GM21526 (cell line): Measurements from ENCODE around the gene NRBF2.
"Not testable (repeated sequence)": the region's sequence is repeated elsewhere in the genome, so short reads cannot be mapped to it uniquely, and the experiment has no call there.

Experiments used
- ATAC-seq: cut with Tn5 transposase; IDR thresholded peaks from one replicate; pipeline ENCODE4 v1.9.1; 2021; ENCODE audit warnings: moderate library complexity; ENCODE audit not compliant: unreplicated experiment, low FRiP score

NRBF2 gene

GRCh38 chr10:63116452-63117072 is 16.6 kb upstream of the NRBF2 start:
- no peak for ATAC-seq

GRCh38 chr10:63119041-63119440 is 14.1 kb upstream of the NRBF2 start:
- no peak for ATAC-seq

- no peak for ATAC-seq
Measured at GRCh38 chr10:63120554-63120953, 12.6 kb upstream of the NRBF2 start.

- no peak for ATAC-seq
Measured at GRCh38 chr10:63123727-63124362, 9.3 kb upstream of the NRBF2 start.

- no peak for ATAC-seq
Measured at GRCh38 chr10:63125459-63125858, 7.7 kb upstream of the NRBF2 start.

- ATAC-seq: no peak
Measured at GRCh38 chr10:63128443-63128842, 4.7 kb upstream of the NRBF2 start.

GRCh38 chr10:63129888-63130287 is 3.2 kb upstream of the NRBF2 start:
- no peak for ATAC-seq

GRCh38 chr10:63132651-63133055 is 475 bp upstream of the NRBF2 start:
- no peak for ATAC-seq

GRCh38 chr10:63133821-63134557 is 861 bp downstream of the NRBF2 start:
- ATAC-seq: no peak

GRCh38 chr10:63137306-63137705 is 4.2 kb downstream of the NRBF2 start:
- no peak for ATAC-seq

- ATAC-seq: no peak
Measured at GRCh38 chr10:63140077-63140476, 6.9 kb downstream of the NRBF2 start.

GRCh38 chr10:63142136-63142535 is 9.0 kb downstream of the NRBF2 start:
- no peak for ATAC-seq

GRCh38 chr10:63143987-63144386 is 10.9 kb downstream of the NRBF2 start:
- ATAC-seq: no peak

- ATAC-seq: no peak
Measured at GRCh38 chr10:63145782-63146181, 12.7 kb downstream of the NRBF2 start.

GRCh38 chr10:63146503-63146902 is 13.4 kb downstream of the NRBF2 start:
- ATAC-seq: no peak

GRCh38 chr10:63150745-63151144 is 17.6 kb downstream of the NRBF2 start:
- ATAC-seq: no peak

- not testable (repeated sequence) for ATAC-seq
Measured at GRCh38 chr10:63153868-63154545, 20.9 kb downstream of the NRBF2 start.

- no peak for ATAC-seq
Measured at GRCh38 chr10:63154546-63155387, 21.6 kb downstream of the NRBF2 start.

GRCh38 chr10:63155388-63156020 is 22.4 kb downstream of the NRBF2 start:
- ATAC-seq: no peak

GRCh38 chr10:63156236-63156635 is 23.1 kb downstream of the NRBF2 start:
- ATAC-seq: no peak
